Measurements from ENCODE around the gene ITPRID1.
"Not testable (repeated sequence)": the region's sequence is repeated elsewhere in the genome, so short reads cannot be mapped to it uniquely, and the experiment has no call there.

The ITPRID1 gene

DNA sequence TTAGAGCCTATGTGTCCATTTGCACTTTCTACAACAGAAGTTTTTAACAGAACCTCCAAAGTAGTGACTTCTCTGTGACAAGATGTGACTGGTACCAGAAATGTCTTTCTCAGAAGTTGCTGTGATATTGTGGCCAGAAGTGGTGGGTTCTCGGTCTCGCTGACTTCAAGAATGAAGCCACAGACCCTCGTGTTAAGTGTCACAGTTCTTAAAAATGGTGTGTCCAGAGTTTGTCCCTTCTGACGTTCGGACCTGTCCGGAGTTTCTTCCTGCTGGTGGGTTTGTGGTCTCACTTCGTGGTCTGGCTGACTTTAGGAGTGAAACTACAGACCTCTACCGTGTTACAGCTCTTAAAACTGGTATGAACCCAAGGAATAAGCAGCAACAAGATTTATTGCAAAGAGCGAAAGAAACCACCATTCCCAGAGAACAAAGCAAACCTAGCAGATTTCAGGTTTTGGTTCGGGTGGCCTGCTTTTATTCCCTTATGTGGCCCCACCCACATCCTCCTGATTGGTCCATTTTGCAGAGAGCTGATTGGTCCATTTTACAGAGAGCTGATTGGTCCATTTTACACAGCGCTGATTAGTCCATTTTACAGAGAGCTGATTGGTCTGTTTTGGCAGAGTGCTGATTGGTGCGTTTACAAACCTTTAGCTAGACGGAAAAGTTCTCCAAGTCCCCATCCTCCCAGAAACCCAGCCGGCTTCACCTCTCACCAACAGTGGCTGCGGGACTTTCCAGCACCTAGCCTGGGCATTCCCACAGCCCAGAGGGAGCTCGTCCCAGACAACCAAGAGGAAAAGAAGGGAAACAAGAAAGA lies 3.0 kb downstream of the ITPRID1 start:
- H3K36me3 ChIP-seq (ENCODE audit: control insufficient read depth in 2 of 2, insufficient read depth in 2 of 2, low read length in 2 of 2), result no peaks in the 10 kb centered on the region
- no peaks in the 10 kb centered on the region for H3K4me1 ChIP-seq (ENCODE audit: control insufficient read depth, insufficient read depth, low read length)
- no peak overlapping the region for H3K27ac ChIP-seq (ENCODE audit: low read length)
- peaks cover 0 to 2% of the 10 kb centered on the region in 2 donors for H3K9me3 ChIP-seq (ENCODE audit: control insufficient read depth in 2 of 2, low read length in 2 of 2)
- H3K4me3 ChIP-seq (ENCODE audit: low read length in 2 of 2), result no peak overlapping the region
- no peaks in the 10 kb centered on the region for H3K27me3 ChIP-seq (ENCODE audit: control insufficient read depth in 1 of 2, insufficient read depth in 2 of 2, low read length in 2 of 2)
- no peak overlapping the region for H3K9ac ChIP-seq (ENCODE audit: low read length in 2 of 2)

DNA sequence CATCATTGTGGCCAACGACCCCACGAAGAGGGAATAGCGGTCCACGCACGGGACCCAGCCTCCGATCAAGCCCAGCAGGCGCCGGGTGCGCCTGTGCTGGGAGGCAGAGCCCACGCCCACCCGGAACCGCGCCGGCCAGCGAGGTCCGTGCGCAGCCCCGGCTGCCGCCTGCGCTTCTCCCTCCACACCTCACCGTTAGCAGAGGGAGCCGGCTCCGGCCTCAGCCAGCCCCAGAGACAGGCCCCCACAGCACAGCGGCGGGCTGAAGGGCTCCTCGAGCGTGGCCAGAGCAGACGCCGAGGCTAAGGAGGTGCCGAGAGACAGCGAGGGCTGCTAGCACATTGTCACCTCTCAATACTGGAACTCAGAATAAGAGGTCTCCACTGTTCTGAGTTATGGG lies 3.6 kb downstream of the ITPRID1 start:
- no peak overlapping the region for H3K9ac ChIP-seq (ENCODE audit: low read length in 2 of 2)
- H3K27ac ChIP-seq (ENCODE audit: low read length), result no peak overlapping the region
- H3K4me1 ChIP-seq (ENCODE audit: control insufficient read depth, insufficient read depth, low read length), result no peaks in the 10 kb centered on the region
- H3K9me3 ChIP-seq (ENCODE audit: control insufficient read depth in 2 of 2, low read length in 2 of 2), result peaks cover 0 to 2% of the 10 kb centered on the region in 2 donors
- H3K4me3 ChIP-seq (ENCODE audit: low read length in 2 of 2), result no peak overlapping the region
- H3K27me3 ChIP-seq (ENCODE audit: control insufficient read depth in 1 of 2, insufficient read depth in 2 of 2, low read length in 2 of 2), result no peaks in the 10 kb centered on the region
- H3K36me3 ChIP-seq (ENCODE audit: control insufficient read depth in 2 of 2, insufficient read depth in 2 of 2, low read length in 2 of 2), result no peaks in the 10 kb centered on the region

DNA sequence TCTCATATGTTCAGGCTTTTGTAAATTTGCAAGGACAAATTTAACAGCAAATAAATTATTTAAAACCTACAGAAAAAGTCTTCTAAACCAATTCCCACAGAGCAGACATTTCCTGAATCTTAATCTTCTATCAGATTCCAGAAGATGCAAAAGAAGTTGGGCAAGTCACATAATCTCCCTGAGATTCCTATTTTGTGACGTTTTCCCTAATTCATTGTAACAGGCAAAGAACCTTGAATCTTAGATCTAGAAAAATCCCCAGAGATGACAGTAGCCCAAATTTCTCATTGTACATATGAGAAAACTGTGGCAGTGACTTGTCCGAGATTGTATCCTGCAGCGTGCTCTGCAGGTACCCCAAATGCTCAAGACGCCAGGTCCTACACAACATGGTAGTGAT lies 4.9 kb downstream of the ITPRID1 start:
- Histone ChIP-seq H3K27ac (ENCODE audit: low read length) (no peak overlapping the region), H3K36me3 (ENCODE audit: control insufficient read depth in 2 of 2, insufficient read depth in 2 of 2, low read length in 2 of 2) (no peaks in the 10 kb centered on the region), H3K9me3 (ENCODE audit: control insufficient read depth in 2 of 2, low read length in 2 of 2) (peaks cover 0 to 2% of the 10 kb centered on the region in 2 donors), H3K4me1 (ENCODE audit: control insufficient read depth, insufficient read depth, low read length) (no peaks in the 10 kb centered on the region), H3K4me3 (ENCODE audit: low read length in 2 of 2) (no peak overlapping the region), H3K9ac (ENCODE audit: low read length in 2 of 2) (no peak overlapping the region), H3K27me3 (ENCODE audit: control insufficient read depth in 1 of 2, insufficient read depth in 2 of 2, low read length in 2 of 2) (no peaks in the 10 kb centered on the region)

DNA sequence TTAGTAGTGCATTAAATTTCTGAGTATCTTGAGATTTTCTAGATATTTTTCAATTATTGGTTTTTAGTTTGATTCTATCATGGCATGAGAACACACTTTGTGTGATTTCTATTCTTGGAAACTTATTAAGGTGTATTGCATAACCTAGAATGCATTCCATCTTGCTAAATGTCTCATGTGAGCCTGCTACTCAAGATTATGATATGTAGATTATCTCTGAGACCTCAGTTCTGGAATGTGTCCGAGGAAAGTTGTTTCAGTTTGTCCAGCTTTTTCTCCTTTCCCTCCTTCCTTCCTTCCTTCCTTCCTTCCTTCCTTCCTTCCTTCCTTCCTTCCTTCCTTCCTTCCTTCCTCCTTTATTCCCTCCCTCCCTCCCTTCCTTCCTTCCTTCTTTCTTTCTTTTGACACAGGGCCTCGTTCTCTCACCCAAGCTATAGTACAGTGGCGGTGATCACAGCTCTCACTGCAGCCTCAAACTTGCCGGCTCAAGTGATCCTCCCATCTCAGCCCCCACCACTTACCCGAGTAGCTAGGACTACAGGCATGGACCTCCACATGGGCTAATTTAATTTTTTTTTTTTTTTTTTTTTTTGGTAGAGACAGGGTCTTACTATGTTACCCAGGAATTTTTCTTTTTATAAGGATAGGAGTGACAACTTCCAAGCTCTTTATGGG lies 7.6 kb downstream of the ITPRID1 start:
- Histone ChIP-seq H3K4me3 (ENCODE audit: low read length in 2 of 2) (no peak overlapping the region), H3K36me3 (ENCODE audit: control insufficient read depth in 2 of 2, insufficient read depth in 2 of 2, low read length in 2 of 2) (no peaks in the 10 kb centered on the region), H3K27me3 (ENCODE audit: control insufficient read depth in 1 of 2, insufficient read depth in 2 of 2, low read length in 2 of 2) (no peaks in the 10 kb centered on the region), H3K27ac (ENCODE audit: low read length) (no peak overlapping the region), H3K9me3 (ENCODE audit: control insufficient read depth in 2 of 2, low read length in 2 of 2) (no peaks in the 10 kb centered on the region), H3K4me1 (ENCODE audit: control insufficient read depth, insufficient read depth, low read length) (no peaks in the 10 kb centered on the region), H3K9ac (ENCODE audit: low read length in 2 of 2) (no peak overlapping the region)

DNA sequence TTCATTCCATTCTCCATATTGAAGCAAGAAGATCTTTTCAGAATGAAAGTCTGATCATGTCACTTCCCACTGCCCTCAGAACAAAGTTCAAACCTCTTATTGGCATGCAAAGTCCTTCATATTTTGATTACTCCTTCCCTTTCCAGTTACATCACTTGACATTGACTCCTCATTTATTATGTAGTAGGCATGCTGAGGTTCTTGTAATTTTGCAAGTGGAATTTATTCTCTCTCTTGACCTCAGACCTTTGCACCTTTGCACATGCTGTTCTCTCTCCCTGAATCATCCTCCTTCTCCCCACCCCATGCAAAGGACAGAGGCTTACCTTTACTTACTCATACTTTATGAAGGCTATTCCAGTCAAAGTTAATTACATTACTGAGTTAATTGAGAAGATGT lies 13.0 kb downstream of the ITPRID1 start:
- no peak overlapping the region for H3K9ac ChIP-seq (ENCODE audit: low read length in 2 of 2)
- H3K27ac ChIP-seq (ENCODE audit: low read length), result no peak overlapping the region
- no peaks in the 10 kb centered on the region for H3K36me3 ChIP-seq (ENCODE audit: control insufficient read depth in 2 of 2, insufficient read depth in 2 of 2, low read length in 2 of 2)
- no peaks in the 10 kb centered on the region for H3K4me1 ChIP-seq (ENCODE audit: control insufficient read depth, insufficient read depth, low read length)
- no peaks in the 10 kb centered on the region for H3K27me3 ChIP-seq (ENCODE audit: control insufficient read depth in 1 of 2, insufficient read depth in 2 of 2, low read length in 2 of 2)
- no peak overlapping the region for H3K4me3 ChIP-seq (ENCODE audit: low read length in 2 of 2)
- no peaks in the 10 kb centered on the region for H3K9me3 ChIP-seq (ENCODE audit: control insufficient read depth in 2 of 2, low read length in 2 of 2)

DNA sequence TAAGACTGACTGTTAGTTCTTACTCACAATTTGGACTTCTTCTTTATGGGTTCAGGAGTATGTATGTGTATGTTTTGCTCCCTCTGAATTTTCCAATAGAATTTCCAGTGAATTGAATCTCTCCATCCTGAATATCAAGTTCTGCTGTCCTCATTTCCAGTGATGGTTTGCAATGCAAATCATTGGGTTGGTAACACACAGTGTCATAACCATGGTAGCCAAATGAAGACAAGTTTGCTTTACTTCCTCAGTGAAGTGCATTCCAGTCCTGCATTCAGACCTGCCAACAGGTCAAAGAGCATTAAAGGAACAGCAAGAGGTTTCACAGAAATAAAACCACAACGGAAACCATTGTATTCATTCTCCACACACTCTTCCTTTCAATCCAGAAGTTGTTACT lies 15.2 kb downstream of the ITPRID1 start:
- H3K27me3 ChIP-seq (ENCODE audit: control insufficient read depth in 1 of 2, insufficient read depth in 2 of 2, low read length in 2 of 2), result no peaks in the 10 kb centered on the region
- no peak overlapping the region for H3K9ac ChIP-seq (ENCODE audit: low read length in 2 of 2)
- H3K9me3 ChIP-seq (ENCODE audit: control insufficient read depth in 2 of 2, low read length in 2 of 2), result no peaks in the 10 kb centered on the region
- H3K36me3 ChIP-seq (ENCODE audit: control insufficient read depth in 2 of 2, insufficient read depth in 2 of 2, low read length in 2 of 2), result no peaks in the 10 kb centered on the region
- no peaks in the 10 kb centered on the region for H3K4me1 ChIP-seq (ENCODE audit: control insufficient read depth, insufficient read depth, low read length)
- no peak overlapping the region for H3K4me3 ChIP-seq (ENCODE audit: low read length in 2 of 2)
- no peak overlapping the region for H3K27ac ChIP-seq (ENCODE audit: low read length)

DNA sequence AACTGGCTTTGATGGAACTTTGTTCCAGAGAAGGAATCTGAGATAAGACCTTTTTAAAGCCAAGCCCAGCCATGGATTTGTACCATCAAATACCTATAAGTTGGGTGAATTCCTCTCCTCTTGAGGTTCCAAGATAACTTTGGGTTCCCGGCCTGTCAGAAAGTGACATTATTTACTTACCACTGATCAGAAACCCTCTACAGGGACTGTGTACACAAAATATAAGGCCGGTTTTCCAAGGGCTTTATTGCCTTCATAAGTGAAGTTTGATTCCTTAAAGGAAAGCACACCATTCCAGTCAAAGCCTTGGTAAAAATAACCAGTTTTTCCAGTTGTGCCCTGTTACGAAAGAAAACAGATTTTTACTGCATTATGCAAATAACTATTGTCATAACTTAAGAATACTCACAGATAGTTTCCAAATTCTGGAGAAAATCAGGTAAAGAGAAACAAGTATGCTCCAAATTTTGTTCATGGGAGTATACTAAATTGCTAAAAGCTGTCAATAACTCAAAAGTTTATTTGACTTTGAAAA lies 26.8 kb downstream of the ITPRID1 start:
- H3K9me3 ChIP-seq (ENCODE audit: control insufficient read depth in 2 of 2, low read length in 2 of 2); H3K4me3 ChIP-seq (ENCODE audit: low read length in 2 of 2); H3K27ac ChIP-seq (ENCODE audit: low read length); H3K9ac ChIP-seq (ENCODE audit: low read length in 2 of 2); H3K4me1 ChIP-seq (ENCODE audit: control insufficient read depth, insufficient read depth, low read length); H3K36me3 ChIP-seq (ENCODE audit: control insufficient read depth in 2 of 2, insufficient read depth in 2 of 2, low read length in 2 of 2); H3K27me3 ChIP-seq (ENCODE audit: control insufficient read depth in 1 of 2, insufficient read depth in 2 of 2, low read length in 2 of 2): not testable (repeated sequence)

DNA sequence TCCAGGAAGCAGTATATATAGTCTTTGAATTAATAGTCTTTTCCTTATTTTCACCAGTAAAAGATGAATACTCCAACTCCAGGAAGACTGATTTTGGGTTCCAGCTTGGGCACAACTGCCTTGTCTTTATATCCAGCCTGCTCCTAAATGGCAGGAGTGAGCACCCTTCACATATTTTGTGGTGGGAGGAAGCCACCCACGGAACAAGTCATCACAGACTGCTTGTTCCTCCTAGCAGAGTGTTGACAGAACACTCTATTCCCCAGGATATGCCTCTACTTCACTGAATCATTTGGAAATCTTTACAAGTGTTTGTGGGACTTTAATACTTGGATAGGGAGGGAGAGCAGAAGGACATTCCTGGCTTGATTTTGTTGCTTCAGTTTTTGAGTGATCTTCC lies 31.7 kb downstream of the ITPRID1 start:
- Histone ChIP-seq H3K27ac (ENCODE audit: low read length) (no peak overlapping the region), H3K9me3 (ENCODE audit: control insufficient read depth in 2 of 2, low read length in 2 of 2) (no peaks in the 10 kb centered on the region), H3K27me3 (ENCODE audit: control insufficient read depth in 1 of 2, insufficient read depth in 2 of 2, low read length in 2 of 2) (no peaks in the 10 kb centered on the region), H3K9ac (ENCODE audit: low read length in 2 of 2) (no peak overlapping the region), H3K4me1 (ENCODE audit: control insufficient read depth, insufficient read depth, low read length) (no peaks in the 10 kb centered on the region), H3K36me3 (ENCODE audit: control insufficient read depth in 2 of 2, insufficient read depth in 2 of 2, low read length in 2 of 2) (no peaks in the 10 kb centered on the region), H3K4me3 (ENCODE audit: low read length in 2 of 2) (no peak overlapping the region)

DNA sequence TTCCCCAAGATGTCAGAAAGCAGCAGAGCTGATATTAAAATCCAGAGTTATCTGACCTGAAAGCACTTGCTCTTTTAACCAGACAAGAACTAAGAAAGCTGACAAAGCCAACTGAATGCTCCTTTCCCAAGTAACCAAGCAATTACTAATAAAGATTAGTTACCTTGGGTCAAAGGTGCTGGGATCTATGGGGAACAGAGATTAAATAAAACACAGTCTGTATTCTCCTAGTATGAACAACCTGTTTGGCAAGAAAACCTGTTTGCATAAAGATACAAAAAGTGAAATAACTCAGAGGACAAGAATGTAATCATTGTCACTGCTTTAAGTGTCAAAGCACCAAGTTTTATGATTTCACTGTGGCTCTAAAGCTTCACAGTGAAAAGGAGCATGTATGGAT lies 35.7 kb downstream of the ITPRID1 start:
- H3K9me3 ChIP-seq (ENCODE audit: control insufficient read depth in 2 of 2, low read length in 2 of 2), result no peaks in the 10 kb centered on the region
- H3K36me3 ChIP-seq (ENCODE audit: control insufficient read depth in 2 of 2, insufficient read depth in 2 of 2, low read length in 2 of 2), result no peaks in the 10 kb centered on the region
- H3K4me3 ChIP-seq (ENCODE audit: low read length in 2 of 2), result no peak overlapping the region
- H3K4me1 ChIP-seq (ENCODE audit: control insufficient read depth, insufficient read depth, low read length), result no peaks in the 10 kb centered on the region
- H3K27ac ChIP-seq (ENCODE audit: low read length), result no peak overlapping the region
- no peaks in the 10 kb centered on the region for H3K27me3 ChIP-seq (ENCODE audit: control insufficient read depth in 1 of 2, insufficient read depth in 2 of 2, low read length in 2 of 2)
- H3K9ac ChIP-seq (ENCODE audit: low read length in 2 of 2), result no peak overlapping the region

DNA sequence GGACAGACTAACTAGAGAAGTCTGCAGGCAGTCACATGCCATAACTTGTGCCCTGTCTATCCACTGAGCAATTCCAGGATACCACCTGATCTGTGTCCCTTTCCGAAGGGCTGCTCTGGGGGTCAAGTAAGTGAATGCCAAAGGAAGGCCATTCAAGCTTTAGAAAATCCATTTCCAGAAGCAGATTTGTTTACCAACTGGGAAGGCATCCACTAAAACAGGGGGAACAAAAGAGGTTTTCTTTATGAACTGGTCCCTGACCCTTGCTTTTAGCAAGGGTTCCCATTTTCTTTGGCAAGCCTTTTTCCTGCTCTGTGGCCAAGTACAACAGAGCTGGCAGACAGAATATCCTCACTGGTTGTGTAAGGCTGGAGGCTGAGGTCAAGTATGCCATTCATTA lies 36.5 kb downstream of the ITPRID1 start:
- Histone ChIP-seq H3K9ac (ENCODE audit: low read length in 2 of 2) (no peak overlapping the region), H3K9me3 (ENCODE audit: control insufficient read depth in 2 of 2, low read length in 2 of 2) (no peaks in the 10 kb centered on the region), H3K36me3 (ENCODE audit: control insufficient read depth in 2 of 2, insufficient read depth in 2 of 2, low read length in 2 of 2) (no peaks in the 10 kb centered on the region), H3K27ac (ENCODE audit: low read length) (no peak overlapping the region), H3K4me1 (ENCODE audit: control insufficient read depth, insufficient read depth, low read length) (no peaks in the 10 kb centered on the region), H3K4me3 (ENCODE audit: low read length in 2 of 2) (no peak overlapping the region), H3K27me3 (ENCODE audit: control insufficient read depth in 1 of 2, insufficient read depth in 2 of 2, low read length in 2 of 2) (no peaks in the 10 kb centered on the region)

DNA sequence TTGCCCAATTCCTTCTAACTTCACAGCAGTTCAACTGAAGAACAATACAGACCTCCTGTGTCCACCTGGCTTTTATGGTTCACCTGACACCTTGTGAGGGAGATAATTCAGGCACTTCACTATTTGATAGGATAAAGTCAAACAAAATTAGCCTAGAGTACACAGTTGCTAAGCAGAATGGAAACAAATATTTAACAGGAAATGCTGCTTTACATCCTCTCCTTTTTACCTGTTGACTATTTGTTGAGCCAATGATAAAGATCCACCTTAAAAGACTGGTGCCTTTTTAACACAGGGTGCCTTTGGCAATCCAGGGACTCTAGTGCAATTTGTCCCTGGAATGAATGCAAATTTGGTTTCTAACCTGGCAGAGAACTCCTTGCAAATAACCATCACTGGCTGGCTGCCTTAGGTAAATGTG lies 39.8 kb downstream of the ITPRID1 start:
- no peaks in the 10 kb centered on the region for H3K36me3 ChIP-seq (ENCODE audit: control insufficient read depth in 2 of 2, insufficient read depth in 2 of 2, low read length in 2 of 2)
- no peak overlapping the region for H3K9ac ChIP-seq (ENCODE audit: low read length in 2 of 2)
- H3K9me3 ChIP-seq (ENCODE audit: control insufficient read depth in 2 of 2, low read length in 2 of 2), result no peaks in the 10 kb centered on the region
- no peak overlapping the region for H3K27ac ChIP-seq (ENCODE audit: low read length)
- H3K27me3 ChIP-seq (ENCODE audit: control insufficient read depth in 1 of 2, insufficient read depth in 2 of 2, low read length in 2 of 2), result no peaks in the 10 kb centered on the region
- no peaks in the 10 kb centered on the region for H3K4me1 ChIP-seq (ENCODE audit: control insufficient read depth, insufficient read depth, low read length)
- H3K4me3 ChIP-seq (ENCODE audit: low read length in 2 of 2), result no peak overlapping the region

Measured in stomach smooth muscle (tissue), 2 donors.